DND-41 (cell line): ENCODE results near the gene ASB7.

ENCODE experiments used
- ATAC-seq: fragments of 200-7000 bp; cut with Tn5 transposase; 3 replicates; pipeline ENCODE4 v1.9.1; 2021; ENCODE audit warnings: low read depth; ENCODE audit not compliant: insufficient read depth
- DNase-seq: peaks from one replicate; pipeline ENCODE4 v3.0.0-alpha.2; 2020
- H2AFZ ChIP-seq: 2 replicates; pipeline ENCODE4 v1.6.0; 2012; ENCODE audit warnings: low read depth, low read length
- H3K27ac ChIP-seq: 2 replicates; pipeline ENCODE4 v1.5.1; 2012; ENCODE audit warnings: low read length, inconsistent platforms
- H3K27me3 ChIP-seq: fragments of 200-600 bp; sonication (generic); 2 replicates; pipeline ENCODE4 v1.6.0; 2012; ENCODE audit warnings: low read length, mild to moderate bottlenecking, inconsistent platforms; ENCODE audit not compliant: insufficient read depth, poor library complexity
- H3K36me3 ChIP-seq: 2 replicates; pipeline ENCODE4 v1.5.1; 2012; ENCODE audit warnings: low read length, inconsistent platforms; ENCODE audit not compliant: insufficient read depth
- H3K4me1 ChIP-seq: 2 replicates; pipeline ENCODE4 v1.5.1; 2012; ENCODE audit warnings: mild to moderate bottlenecking, low read length; ENCODE audit not compliant: insufficient read depth
- H3K4me2 ChIP-seq: 2 replicates; pipeline ENCODE4 v1.6.0; 2012; ENCODE audit warnings: mild to moderate bottlenecking, moderate library complexity, low read length, inconsistent platforms; ENCODE audit not compliant: insufficient read depth
- H3K4me3 ChIP-seq, 2 experiments: fragments of 200-600 bp in 1 of 2; shearing (Covaris generic) in 1 of 2; 2 replicates each; pipeline ENCODE4 v1.5.1; 2012 to 2016; ENCODE audit warnings: inconsistent platforms in 2 of 2, low read length in 2 of 2, mild to moderate bottlenecking in 2 of 2, low read depth in 1 of 2, moderate library complexity in 1 of 2
- H3K79me2 ChIP-seq: 2 replicates; pipeline ENCODE4 v1.6.0; 2012; ENCODE audit warnings: low read length, inconsistent platforms; ENCODE audit not compliant: insufficient read depth
- H3K9ac ChIP-seq: 2 replicates; pipeline ENCODE4 v1.6.0; 2012; ENCODE audit warnings: low read depth, mild to moderate bottlenecking, inconsistent platforms, low read length, moderate library complexity
- H3K9me3 ChIP-seq: 2 replicates; pipeline ENCODE4 v1.5.1; 2012; ENCODE audit warnings: low read length, moderate library complexity, mild to moderate bottlenecking, inconsistent platforms; ENCODE audit not compliant: insufficient read depth, severe bottlenecking
- H4K20me1 ChIP-seq: 2 replicates; pipeline ENCODE4 v1.6.0; 2012; ENCODE audit warnings: low read length; ENCODE audit not compliant: insufficient read depth
- CTCF ChIP-seq: IDR thresholded peaks from 2 replicates; pipeline ENCODE4 v1.5.1; 2012; ENCODE audit warnings: borderline replicate concordance, low read length, moderate library complexity, mild to moderate bottlenecking; ENCODE audit not compliant: poor library complexity, severe bottlenecking; ENCODE audit errors: extremely low read depth
- EZH2 ChIP-seq: IDR thresholded peaks from 3 replicates; pipeline ENCODE4 v1.6.1; 2012; ENCODE audit warnings: borderline replicate concordance, low read depth, mild to moderate bottlenecking, moderate library complexity, low read length, inconsistent platforms; ENCODE audit not compliant: severe bottlenecking

ASB7 gene

GRCh38 chr15:100569391-100569790 lies 33.0 kb upstream of the ASB7 start:
- Histone ChIP-seq H3K9me3 (no peaks in the 10 kb centered on the region), H3K9ac (no peak overlapping the region), H3K27me3 (no peaks in the 10 kb centered on the region), H3K4me3 (no peak overlapping the region), H3K4me2 (no peak overlapping the region), H2AFZ (no peak overlapping the region), H3K79me2 (no peaks in the 10 kb centered on the region), H3K4me1 (no peaks in the 10 kb centered on the region), H3K36me3 (peaks cover 41% of the 10 kb centered on the region), H3K27ac (no peak overlapping the region), H4K20me1 (no peaks in the 10 kb centered on the region)
- DNase-seq (no peak), ATAC-seq (no peak)
- no peak for TF ChIP-seq EZH2
- TF ChIP-seq CTCF = no peak

GRCh38 chr15:100570275-100570674 lies 32.1 kb upstream of the ASB7 start:
- H3K4me2 ChIP-seq = no peak overlapping the region
- no peaks in the 10 kb centered on the region for H4K20me1 ChIP-seq
- H3K9ac ChIP-seq = no peak overlapping the region
- peaks cover 41% of the 10 kb centered on the region for H3K36me3 ChIP-seq
- DNase-seq (no peak), ATAC-seq (no peak)
- no peak for TF ChIP-seq CTCF
- no peak for TF ChIP-seq EZH2
- no peak overlapping the region for H3K4me3 ChIP-seq
- H3K27ac ChIP-seq = no peak overlapping the region
- no peak overlapping the region for H2AFZ ChIP-seq
- H3K4me1 ChIP-seq = no peaks in the 10 kb centered on the region
- H3K9me3 ChIP-seq = no peaks in the 10 kb centered on the region
- no peaks in the 10 kb centered on the region for H3K27me3 ChIP-seq
- no peaks in the 10 kb centered on the region for H3K79me2 ChIP-seq

- DNase-seq (no peak), ATAC-seq (no peak)
- H3K4me1 ChIP-seq = no peaks in the 10 kb centered on the region
- no peak overlapping the region for H3K4me3 ChIP-seq
- H3K79me2 ChIP-seq = no peaks in the 10 kb centered on the region
- H2AFZ ChIP-seq = no peak overlapping the region
- no peak overlapping the region for H3K4me2 ChIP-seq
- H4K20me1 ChIP-seq = no peaks in the 10 kb centered on the region
- no peak overlapping the region for H3K27ac ChIP-seq
- H3K27me3 ChIP-seq = no peaks in the 10 kb centered on the region
- TF ChIP-seq EZH2 (no peak), CTCF (no peak)
- H3K9me3 ChIP-seq = no peaks in the 10 kb centered on the region
- H3K9ac ChIP-seq = no peak overlapping the region
- H3K36me3 ChIP-seq = peaks cover 41% of the 10 kb centered on the region
Observed at GRCh38 chr15:100570735-100571313, 31.6 kb upstream of the ASB7 start.

- ATAC-seq (no peak), DNase-seq (no peak)
- TF ChIP-seq CTCF (no peak), EZH2 (no peak)
- Histone ChIP-seq H3K4me2 (no peak overlapping the region), H3K4me1 (no peaks in the 10 kb centered on the region), H3K9ac (no peak overlapping the region), H3K4me3 (no peak overlapping the region), H3K27ac (no peak overlapping the region), H3K36me3 (peaks cover 40% of the 10 kb centered on the region), H2AFZ (no peak overlapping the region), H3K9me3 (no peaks in the 10 kb centered on the region), H4K20me1 (no peaks in the 10 kb centered on the region), H3K27me3 (no peaks in the 10 kb centered on the region), H3K79me2 (no peaks in the 10 kb centered on the region)
Observed at GRCh38 chr15:100571592-100572167, 30.7 kb upstream of the ASB7 start.
